Endodermal cell (in vitro differentiated cells): ENCODE measurements around the gene TRIM2. TPM values are rescaled to one million over a fixed set of nuclear protein-coding genes. Genes with fewer than 3 reads are reported as not detected.

Source experiments
- DNase-seq: peaks from one replicate; pipeline ENCODE4 v3.0.0-alpha.2; 2017
- H3K27ac ChIP-seq: 2 replicates; pipeline ENCODE4 v1.5.1; 2013; ENCODE audit warnings: mild to moderate bottlenecking, low read depth, low read length, moderate library complexity
- H3K27me3 ChIP-seq: 2 replicates; pipeline ENCODE4 v1.6.1; 2013; ENCODE audit warnings: mild to moderate bottlenecking, low read length, moderate library complexity; ENCODE audit not compliant: insufficient read depth, control insufficient read depth, poor library complexity, severe bottlenecking
- H3K36me3 ChIP-seq: 2 replicates; pipeline ENCODE4 v1.7.0; 2013; ENCODE audit warnings: mild to moderate bottlenecking, low read length, moderate library complexity; ENCODE audit not compliant: control insufficient read depth, insufficient read depth
- H3K4me1 ChIP-seq: one replicate; pipeline ENCODE4 v1.7.0; 2013; ENCODE audit warnings: low read length; ENCODE audit not compliant: control insufficient read depth, insufficient read depth
- H3K4me3 ChIP-seq: 2 replicates; pipeline ENCODE4 v1.5.1; 2013; ENCODE audit warnings: mild to moderate bottlenecking, low read length, moderate library complexity
- H3K9ac ChIP-seq: 2 replicates; pipeline ENCODE4 v1.6.1; 2013; ENCODE audit warnings: mild to moderate bottlenecking, low read length, moderate library complexity; ENCODE audit not compliant: poor library complexity, severe bottlenecking; ENCODE audit errors: extremely low read depth
- H3K9me3 ChIP-seq: 2 replicates; pipeline ENCODE4 v1.6.1; 2013; ENCODE audit warnings: mild to moderate bottlenecking, low read length, moderate library complexity; ENCODE audit not compliant: control insufficient read depth
- H3K27ac Mint-ChIP-seq: 2 replicates; pipeline ENCODE4 v1.8.0; 2020; ENCODE audit warnings: mixed read lengths
- H3K27me3 Mint-ChIP-seq: 2 replicates; pipeline ENCODE4 v1.8.0; 2021; ENCODE audit warnings: mild to moderate bottlenecking, mixed read lengths; ENCODE audit not compliant: insufficient read depth
- H3K36me3 Mint-ChIP-seq: 2 replicates; pipeline ENCODE4 v1.8.0; 2020; ENCODE audit warnings: low read depth, mixed read lengths
- H3K4me1 Mint-ChIP-seq: 2 replicates; pipeline ENCODE4 v1.8.0; 2020; ENCODE audit warnings: mixed read lengths
- H3K4me3 Mint-ChIP-seq: 2 replicates; pipeline ENCODE4 v1.8.0; 2020; ENCODE audit warnings: mild to moderate bottlenecking, moderate library complexity, mixed read lengths
- H3K9me3 Mint-ChIP-seq: 2 replicates; pipeline ENCODE4 v1.8.0; 2020; ENCODE audit warnings: mild to moderate bottlenecking, mixed read lengths
- CTCF ChIP-seq: fragments of 200-600 bp; sonication (generic); conservative IDR thresholded peaks from 2 replicates; pipeline ENCODE4 v1.5.0; 2021; ENCODE audit warnings: antibody characterized with exemption, mild to moderate bottlenecking
- WGBS, 2 experiments: methylation state at CpG; one replicate each; pipeline versions ENCODE4 v1.1.5 to v1.1.7; 2013; ENCODE audit warnings: missing lambda C conversion rate in 2 of 2, mixed read lengths in 1 of 2; ENCODE audit not compliant: insufficient coverage in 1 of 2, insufficient read length in 1 of 2; 5-methylcytosine and 5-hydroxymethylcytosine counted together
- total RNA-seq, 2 donors: library from RNA; stranded (reverse); fragmentation: NEBNext Ultra II Directional in 1 of 2; extraction: Animal tissue kit (Norgen Biotek cat#: 25700) in 1 of 2; gene quantifications; 2 replicates in 1 of 2; 3 replicates in 1 of 2; pipeline ENCODE4 v1.2.1, GENCODE V29; 2021

Gene TRIM2
- total RNA-seq, 2 donors from 2014 or later = 31.8 to 56.1 TPM

- TF ChIP-seq CTCF = no peak
- DNase-seq = peak; percentile 90
- Mint-ChIP-seq H3K4me3 (peak overlapping the region; percentile 71), H3K27me3 (peaks cover 31% of the 10 kb centered on the region), H3K4me1 (peaks cover 46% of the 10 kb centered on the region), H3K27ac (peak overlapping the region; percentile 86), H3K9me3 (no peaks in the 10 kb centered on the region), H3K36me3 (peaks cover 18% of the 10 kb centered on the region)
- H3K9ac ChIP-seq = peak overlapping the region; percentile 61
- peak overlapping the region; percentile 87 for H3K4me3 ChIP-seq
- H3K36me3 ChIP-seq = peaks cover 20% of the 10 kb centered on the region
- 7 to 15% methylated on average over 4 to 5 of the region's 5 CpGs for WGBS, 2 experiments
- peak overlapping the region; percentile 74 for H3K27ac ChIP-seq
- no peaks in the 10 kb centered on the region for H3K9me3 ChIP-seq
- H3K4me1 ChIP-seq = peaks cover 10% of the 10 kb centered on the region
- H3K27me3 ChIP-seq = no peaks in the 10 kb centered on the region
Observed at GRCh38 chr4:153205757-153206156, 1.5 kb downstream of the TRIM2 start.

GRCh38 chr4:153206534-153206933 lies 2.3 kb downstream of the TRIM2 start:
- H3K9me3 ChIP-seq = no peaks in the 10 kb centered on the region
- no peaks in the 10 kb centered on the region for H3K27me3 ChIP-seq
- Mint-ChIP-seq H3K27ac (peak overlapping the region; percentile 86), H3K27me3 (peaks cover 39% of the 10 kb centered on the region), H3K9me3 (no peaks in the 10 kb centered on the region), H3K4me1 (peaks cover 47% of the 10 kb centered on the region), H3K4me3 (peak overlapping the region; percentile 71), H3K36me3 (peaks cover 23% of the 10 kb centered on the region)
- H3K4me1 ChIP-seq = peaks cover 10% of the 10 kb centered on the region
- peak overlapping the region; percentile 87 for H3K4me3 ChIP-seq
- peaks cover 25% of the 10 kb centered on the region for H3K36me3 ChIP-seq
- 0 to 11% methylated on average over 2 to 5 of the region's 5 CpGs for WGBS, 2 experiments
- peak overlapping the region; percentile 61 for H3K9ac ChIP-seq
- H3K27ac ChIP-seq = peak overlapping the region; percentile 74
- DNase-seq = peak; percentile 86
- no peak for TF ChIP-seq CTCF

- Mint-ChIP-seq H3K9me3 (no peaks in the 10 kb centered on the region), H3K27ac (peak overlapping the region; percentile 86), H3K4me3 (peak overlapping the region; percentile 71), H3K4me1 (peaks cover 47% of the 10 kb centered on the region), H3K27me3 (peaks cover 44% of the 10 kb centered on the region), H3K36me3 (peaks cover 28% of the 10 kb centered on the region)
- peaks cover 26% of the 10 kb centered on the region for H3K36me3 ChIP-seq
- peak overlapping the region; percentile 61 for H3K9ac ChIP-seq
- WGBS, 2 experiments = 17 to 18% methylated on average over 7 to 8 of the region's 8 CpGs
- peak; percentile 73 for DNase-seq
- H3K27me3 ChIP-seq = no peaks in the 10 kb centered on the region
- peak overlapping the region; percentile 87 for H3K4me3 ChIP-seq
- no peak for TF ChIP-seq CTCF
- H3K9me3 ChIP-seq = no peaks in the 10 kb centered on the region
- peak overlapping the region; percentile 74 for H3K27ac ChIP-seq
- peaks cover 10% of the 10 kb centered on the region for H3K4me1 ChIP-seq
Observed at GRCh38 chr4:153207027-153207426, 2.8 kb downstream of the TRIM2 start.
